Neural progenitor cell (in vitro differentiated cells): ENCODE results near the gene TTPAL.

Experiments
- EZH2 ChIP-seq: fragments of 200-600 bp; sonication (generic); IDR thresholded peaks from 2 replicates; pipeline ENCODE4 v1.6.1; 2017; ENCODE audit warnings: antibody characterized with exemption, mild to moderate bottlenecking, moderate library complexity
- EZH2phosphoT487 ChIP-seq: fragments of 200-600 bp; sonication (generic); IDR thresholded peaks from 2 replicates; pipeline ENCODE4 v1.6.1; 2017; ENCODE audit warnings: antibody characterized with exemption
- TF ChIP-seq, protein P1 (sequence below): fragments of 200-600 bp; sonication (generic); IDR thresholded peaks from 2 replicates; pipeline ENCODE4 v1.5.1; 2017; ENCODE audit warnings: antibody characterized with exemption, mild to moderate bottlenecking

DNA sequence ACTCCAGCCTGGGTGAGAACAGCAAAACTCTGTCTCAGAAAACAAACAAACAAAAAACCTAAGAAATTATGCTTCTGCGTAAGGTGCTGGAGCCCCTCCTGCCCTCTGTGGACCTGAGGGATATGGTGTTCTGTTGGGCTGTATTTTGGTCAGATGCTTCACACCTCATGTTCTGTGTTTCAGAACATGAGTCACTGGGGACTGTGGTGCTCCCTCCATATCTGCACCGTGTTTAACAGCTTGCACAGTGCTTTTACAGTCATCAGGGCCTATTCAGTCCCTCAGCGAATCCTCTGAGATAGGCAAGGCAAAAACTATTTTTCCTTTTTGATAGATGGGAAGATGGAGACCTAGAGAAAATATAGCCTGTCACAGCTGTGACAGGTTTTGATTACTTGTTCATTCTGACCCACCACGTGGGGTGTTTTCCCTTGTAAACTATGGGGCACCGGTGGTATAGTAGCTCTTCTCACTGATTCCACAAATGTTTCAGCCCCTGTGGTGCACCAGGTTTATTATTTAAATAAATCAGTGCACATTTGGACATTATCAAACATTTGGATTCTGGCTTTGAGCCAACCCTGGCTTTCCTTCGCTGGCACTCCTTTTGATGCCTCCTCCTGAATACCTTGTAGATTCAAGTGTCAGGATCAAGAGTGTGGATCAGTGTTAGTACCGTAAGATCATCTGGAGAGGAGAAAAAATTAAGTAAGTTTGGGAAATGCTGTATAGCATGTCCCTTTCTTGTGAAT, 9.6 kb downstream of the TTPAL start:
- TF ChIP-seq, protein P1, sequence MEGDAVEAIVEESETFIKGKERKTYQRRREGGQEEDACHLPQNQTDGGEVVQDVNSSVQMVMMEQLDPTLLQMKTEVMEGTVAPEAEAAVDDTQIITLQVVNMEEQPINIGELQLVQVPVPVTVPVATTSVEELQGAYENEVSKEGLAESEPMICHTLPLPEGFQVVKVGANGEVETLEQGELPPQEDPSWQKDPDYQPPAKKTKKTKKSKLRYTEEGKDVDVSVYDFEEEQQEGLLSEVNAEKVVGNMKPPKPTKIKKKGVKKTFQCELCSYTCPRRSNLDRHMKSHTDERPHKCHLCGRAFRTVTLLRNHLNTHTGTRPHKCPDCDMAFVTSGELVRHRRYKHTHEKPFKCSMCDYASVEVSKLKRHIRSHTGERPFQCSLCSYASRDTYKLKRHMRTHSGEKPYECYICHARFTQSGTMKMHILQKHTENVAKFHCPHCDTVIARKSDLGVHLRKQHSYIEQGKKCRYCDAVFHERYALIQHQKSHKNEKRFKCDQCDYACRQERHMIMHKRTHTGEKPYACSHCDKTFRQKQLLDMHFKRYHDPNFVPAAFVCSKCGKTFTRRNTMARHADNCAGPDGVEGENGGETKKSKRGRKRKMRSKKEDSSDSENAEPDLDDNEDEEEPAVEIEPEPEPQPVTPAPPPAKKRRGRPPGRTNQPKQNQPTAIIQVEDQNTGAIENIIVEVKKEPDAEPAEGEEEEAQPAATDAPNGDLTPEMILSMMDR, result no peak
- no peak for TF ChIP-seq EZH2
- no peak for TF ChIP-seq EZH2phosphoT487
